Measurements from ENCODE around the gene ANKRD49.
A peak's percentile ranks its signal among the peaks of the same experiment; 100 is the strongest.

Gene ANKRD49, protein sequence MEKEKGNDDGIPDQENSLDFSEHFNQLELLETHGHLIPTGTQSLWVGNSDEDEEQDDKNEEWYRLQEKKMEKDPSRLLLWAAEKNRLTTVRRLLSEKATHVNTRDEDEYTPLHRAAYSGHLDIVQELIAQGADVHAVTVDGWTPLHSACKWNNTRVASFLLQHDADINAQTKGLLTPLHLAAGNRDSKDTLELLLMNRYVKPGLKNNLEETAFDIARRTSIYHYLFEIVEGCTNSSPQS

DNA sequence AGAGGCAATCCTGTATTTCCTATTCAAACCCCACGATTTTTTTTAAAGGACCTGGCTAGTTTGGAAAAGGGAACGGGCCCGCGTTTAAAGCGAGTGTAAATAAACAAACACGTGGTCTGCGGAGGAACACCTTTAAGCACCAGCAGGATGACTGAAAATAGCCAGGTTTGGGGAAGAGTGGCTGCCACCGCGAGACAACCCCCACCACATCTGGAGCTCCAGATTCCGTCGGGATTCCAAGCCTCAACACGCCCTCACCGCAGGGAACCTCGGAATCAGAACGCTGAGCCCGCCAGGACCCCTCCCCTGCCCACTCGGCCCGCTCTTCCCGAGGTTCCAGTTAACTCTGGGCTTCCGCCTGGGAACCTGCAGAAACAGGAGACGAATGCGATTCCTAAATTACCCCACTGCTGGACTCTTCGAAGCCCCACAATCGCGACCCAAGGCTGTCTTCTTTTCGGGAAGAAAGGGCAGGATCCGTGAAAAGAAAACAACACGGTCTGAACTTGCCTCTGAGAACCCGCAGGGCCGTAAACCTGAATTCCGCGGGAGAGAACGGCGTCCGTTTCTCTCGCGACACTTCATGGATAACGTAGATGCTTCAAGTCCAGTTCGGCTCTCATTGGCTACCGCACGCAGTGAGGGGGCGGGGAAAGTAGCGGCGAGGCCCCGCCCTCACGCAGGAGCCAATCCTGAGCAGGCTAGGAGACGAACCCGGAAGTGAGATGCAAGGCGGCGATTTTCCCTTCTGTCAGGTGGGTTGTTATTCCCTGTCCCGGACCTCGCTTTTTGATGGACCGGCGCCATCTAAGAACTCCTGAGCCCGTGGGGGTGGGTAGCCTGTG, at the start of gene ANKRD49, which contains the start of gene MRE11:
ANKRD49 (plus strand) TSS at position 704 of the 845 bp plus-strand sequence. CDS start 2,710 bp downstream, outside the sequence.
MRE11 (minus strand) TSS at position 564 of the 845 bp plus-strand sequence. CDS start 1,043 bp downstream, outside the sequence.
- no peaks in the 10 kb centered on the region for H3K9me3 ChIP-seq (ENCODE audit: low read length)
- H3K27ac ChIP-seq (ENCODE audit: low read depth, low read length, poor library complexity, severe bottlenecking): peak within 1 kb of the TSS; percentile 58
- peaks cover 36% of the 10 kb centered on the region for H3K79me2 ChIP-seq (ENCODE audit: insufficient read depth, low read length)
- H3K4me2 ChIP-seq (ENCODE audit: low read length): peak within 1 kb of the TSS; percentile 94
- H2AFZ ChIP-seq (ENCODE audit: low read length): peak within 1 kb of the TSS; percentile 73
- H3K9me2 ChIP-seq (ENCODE audit: low read depth, low read length): no peaks in the 10 kb centered on the region
- no peaks in the 10 kb centered on the region for H3F3A ChIP-seq (ENCODE audit: insufficient read depth, low read length)
- peaks cover 43% of the 10 kb centered on the region for H3K36me3 ChIP-seq (ENCODE audit: insufficient read depth, low read length)
- H3K4me3 ChIP-seq (ENCODE audit: low read depth, low read length, poor library complexity, severe bottlenecking): peak within 1 kb of the TSS; percentile 95
- no peaks in the 10 kb centered on the region for H3K27me3 ChIP-seq (ENCODE audit: insufficient read depth, low read length)
- TF ChIP-seq EZH2 (IDR thresholded peaks at IDR 0.05; ENCODE audit: borderline replicate concordance, low read length): no peak
- TF ChIP-seq, protein P1, sequence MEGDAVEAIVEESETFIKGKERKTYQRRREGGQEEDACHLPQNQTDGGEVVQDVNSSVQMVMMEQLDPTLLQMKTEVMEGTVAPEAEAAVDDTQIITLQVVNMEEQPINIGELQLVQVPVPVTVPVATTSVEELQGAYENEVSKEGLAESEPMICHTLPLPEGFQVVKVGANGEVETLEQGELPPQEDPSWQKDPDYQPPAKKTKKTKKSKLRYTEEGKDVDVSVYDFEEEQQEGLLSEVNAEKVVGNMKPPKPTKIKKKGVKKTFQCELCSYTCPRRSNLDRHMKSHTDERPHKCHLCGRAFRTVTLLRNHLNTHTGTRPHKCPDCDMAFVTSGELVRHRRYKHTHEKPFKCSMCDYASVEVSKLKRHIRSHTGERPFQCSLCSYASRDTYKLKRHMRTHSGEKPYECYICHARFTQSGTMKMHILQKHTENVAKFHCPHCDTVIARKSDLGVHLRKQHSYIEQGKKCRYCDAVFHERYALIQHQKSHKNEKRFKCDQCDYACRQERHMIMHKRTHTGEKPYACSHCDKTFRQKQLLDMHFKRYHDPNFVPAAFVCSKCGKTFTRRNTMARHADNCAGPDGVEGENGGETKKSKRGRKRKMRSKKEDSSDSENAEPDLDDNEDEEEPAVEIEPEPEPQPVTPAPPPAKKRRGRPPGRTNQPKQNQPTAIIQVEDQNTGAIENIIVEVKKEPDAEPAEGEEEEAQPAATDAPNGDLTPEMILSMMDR (IDR thresholded peaks at IDR 0.05; ENCODE audit: low read length): no peak
- H3K9ac ChIP-seq (ENCODE audit: low read length): peak within 1 kb of the TSS; percentile 95
- no peaks in the 10 kb centered on the region for H4K20me1 ChIP-seq (ENCODE audit: insufficient read depth, low read length)
- peaks cover 35% of the 10 kb centered on the region for H3K4me1 ChIP-seq (ENCODE audit: insufficient read depth, low read length, severe bottlenecking)

DNA sequence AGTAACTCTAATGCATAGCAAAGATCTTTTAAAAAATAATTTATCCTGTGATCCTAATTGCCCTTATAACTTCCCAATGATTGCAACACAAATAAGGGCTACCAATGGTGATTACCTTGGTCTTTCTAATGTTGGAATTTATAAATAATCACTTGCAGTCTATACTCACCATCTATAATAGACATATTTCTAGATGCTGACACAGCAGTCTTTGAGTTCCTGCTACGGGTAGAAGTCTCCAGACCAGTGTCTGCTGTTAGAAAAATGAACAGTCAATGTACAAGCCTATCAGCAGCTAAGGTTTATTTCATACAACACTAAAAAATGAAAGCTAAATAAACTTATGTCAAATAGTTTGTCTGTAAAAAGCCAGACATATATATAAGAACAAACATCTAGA, 48.1 kb upstream of the ANKRD49 start:
- Histone ChIP-seq H3F3A (ENCODE audit: insufficient read depth, low read length) (no peaks in the 10 kb centered on the region), H4K20me1 (ENCODE audit: insufficient read depth, low read length) (no peaks in the 10 kb centered on the region), H3K4me2 (ENCODE audit: low read length) (no peak overlapping the region), H3K4me3 (ENCODE audit: low read depth, low read length, poor library complexity, severe bottlenecking) (no peak overlapping the region), H3K27ac (ENCODE audit: low read depth, low read length, poor library complexity, severe bottlenecking) (no peak overlapping the region), H3K9me3 (ENCODE audit: low read length) (no peaks in the 10 kb centered on the region), H3K79me2 (ENCODE audit: insufficient read depth, low read length) (no peaks in the 10 kb centered on the region), H2AFZ (ENCODE audit: low read length) (no peak overlapping the region), H3K36me3 (ENCODE audit: insufficient read depth, low read length) (peaks cover 52% of the 10 kb centered on the region), H3K4me1 (ENCODE audit: insufficient read depth, low read length, severe bottlenecking) (no peaks in the 10 kb centered on the region), H3K27me3 (ENCODE audit: insufficient read depth, low read length) (no peaks in the 10 kb centered on the region), H3K9ac (ENCODE audit: low read length) (no peak overlapping the region), H3K9me2 (ENCODE audit: low read depth, low read length) (no peaks in the 10 kb centered on the region)
- no peak for TF ChIP-seq EZH2 (IDR thresholded peaks at IDR 0.05; ENCODE audit: borderline replicate concordance, low read length)
- TF ChIP-seq, protein P1 (IDR thresholded peaks at IDR 0.05; ENCODE audit: low read length): no peak

DNA sequence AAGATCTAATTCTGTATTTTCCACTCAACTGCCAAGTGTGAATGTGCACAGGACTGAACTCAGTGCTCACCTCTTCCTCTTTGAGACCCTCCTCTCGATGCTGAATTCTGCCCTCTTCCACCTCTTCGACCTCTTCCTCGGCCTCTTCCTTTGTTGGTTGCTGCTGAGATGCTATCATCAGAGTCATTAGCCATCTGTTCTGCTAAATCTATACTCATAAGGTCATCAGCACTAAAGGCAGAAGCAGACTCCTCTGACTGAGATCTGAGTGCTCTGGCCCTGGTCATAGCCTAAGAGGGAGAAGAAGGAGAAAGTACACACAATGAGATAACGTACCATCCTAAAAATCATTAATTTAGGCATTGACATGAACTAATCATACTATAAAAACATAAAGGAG, 46.6 kb upstream of the ANKRD49 start:
- Histone ChIP-seq H3K27me3 (ENCODE audit: insufficient read depth, low read length) (no peaks in the 10 kb centered on the region), H3K36me3 (ENCODE audit: insufficient read depth, low read length) (peaks cover 51% of the 10 kb centered on the region), H3K9me3 (ENCODE audit: low read length) (no peaks in the 10 kb centered on the region), H3F3A (ENCODE audit: insufficient read depth, low read length) (no peaks in the 10 kb centered on the region), H4K20me1 (ENCODE audit: insufficient read depth, low read length) (no peaks in the 10 kb centered on the region), H3K79me2 (ENCODE audit: insufficient read depth, low read length) (no peaks in the 10 kb centered on the region), H2AFZ (ENCODE audit: low read length) (no peak overlapping the region), H3K9me2 (ENCODE audit: low read depth, low read length) (no peaks in the 10 kb centered on the region), H3K9ac (ENCODE audit: low read length) (no peak overlapping the region), H3K4me2 (ENCODE audit: low read length) (no peak overlapping the region), H3K4me3 (ENCODE audit: low read depth, low read length, poor library complexity, severe bottlenecking) (no peak overlapping the region), H3K4me1 (ENCODE audit: insufficient read depth, low read length, severe bottlenecking) (no peaks in the 10 kb centered on the region), H3K27ac (ENCODE audit: low read depth, low read length, poor library complexity, severe bottlenecking) (no peak overlapping the region)
- TF ChIP-seq, protein P1 (IDR thresholded peaks at IDR 0.05; ENCODE audit: low read length): no peak
- no peak for TF ChIP-seq EZH2 (IDR thresholded peaks at IDR 0.05; ENCODE audit: borderline replicate concordance, low read length)

All from OCI-LY1 (cell line).